K562 (cell line): Measurements from ENCODE around the gene POU1F1. TPM values are rescaled to one million over a fixed set of nuclear protein-coding genes. Genes with fewer than 3 reads are reported as not detected.

ENCODE experiments used
- ATAC-seq: fragments of 200-7000 bp; cut with Tn5 transposase; 3 replicates; pipeline ENCODE4 v1.9.1; 2020; ENCODE audit warnings: moderate library complexity
- BruUV-seq: library from RNA; stranded (reverse); fragments of 400-500 nt; replicated peaks from 2 replicates; lab custom pipeline; 2021; lab: Mats Ljungman, UMichigan
- CTCF ChIA-PET: fragments of 300-600 bp; formaldehyde crosslinking; extraction: SDS; loops from one replicate; lab custom pipeline; 2021; ENCODE audit warnings: low intra/inter-chr PET ratio; lab: Yijun Ruan, JAX
- POLR2A ChIA-PET: fragments of 300-600, 350-650 bp; sonication (Branson Sonifier 250); formaldehyde crosslinking; extraction: SDS; loops from one replicate; lab custom pipeline; 2021; ENCODE audit warnings: antibody characterized with exemption, inconsistent platforms; lab: Yijun Ruan, JAX
- DNase-seq, 4 experiments: peaks; one replicate each; pipeline versions ENCODE4 v3.0.0 to v3.0.0-alpha.2; 2011 to 2018; ENCODE audit warnings: low spot score in 3 of 4, mixed read lengths in 3 of 4; ENCODE audit errors: extremely low read depth in 1 of 4
- FAIRE-seq: peaks from 2 replicates; lab custom pipeline; 2011; peaks lifted over from hg19 to GRCh38; lab: Jason Lieb, UNC
- H2AFZ ChIP-seq: 2 replicates; pipeline ENCODE4 v1.6.0; 2011; ENCODE audit warnings: low read depth, low read length, control low read depth, inconsistent platforms
- H3K27ac ChIP-seq: fragments of 200-600 bp; 3 replicates; pipeline ENCODE4 v1.8.0; 2011; ENCODE audit warnings: low read depth, mild to moderate bottlenecking, control low read depth, inconsistent platforms, low read length, moderate library complexity, mixed read lengths; ENCODE audit errors: extremely low read depth
- H3K27me3 ChIP-seq, 2 experiments: fragments of 300-600 bp in 1 of 2; 2 replicates in 1 of 2; 3 replicates in 1 of 2; pipeline versions ENCODE4 v1.6.0 to v1.8.0; 2011; ENCODE audit warnings: inconsistent platforms in 2 of 2, low read length in 2 of 2, mild to moderate bottlenecking in 1 of 2, mixed read lengths in 1 of 2, moderate library complexity in 1 of 2; ENCODE audit not compliant: control insufficient read depth in 2 of 2, insufficient read depth in 2 of 2
- H3K36me3 ChIP-seq: fragments of 300-600 bp; 3 replicates; pipeline ENCODE4 v1.8.0; 2011; ENCODE audit warnings: mild to moderate bottlenecking, low read length, inconsistent platforms; ENCODE audit not compliant: control insufficient read depth, insufficient read depth
- H3K4me1 ChIP-seq, 2 experiments: fragments of 200-600 bp in 1 of 2; replicated peaks in 1 of 2; 2 replicates in 1 of 2; 3 replicates in 1 of 2; pipeline versions ENCODE4 v1.5.1 to v1.8.0; 2011; ENCODE audit warnings: inconsistent platforms in 2 of 2, low read length in 2 of 2, mild to moderate bottlenecking in 1 of 2, mixed read lengths in 1 of 2, moderate library complexity in 1 of 2; ENCODE audit not compliant: control insufficient read depth in 2 of 2, insufficient read depth in 2 of 2
- H3K4me2 ChIP-seq: 2 replicates; pipeline ENCODE4 v1.6.1; 2011; ENCODE audit warnings: low read length, control low read depth, inconsistent platforms, mixed read lengths; ENCODE audit not compliant: insufficient read depth
- H3K4me3 ChIP-seq: fragments of 200-600 bp; sonication (generic), shearing (Covaris generic); 2 replicates; pipeline ENCODE4 v1.5.1; 2016; ENCODE audit warnings: control low read depth, inconsistent platforms
- H3K79me2 ChIP-seq: fragments of 200-600 bp; 3 replicates; pipeline ENCODE4 v1.8.0; 2011; ENCODE audit warnings: low read length, inconsistent platforms; ENCODE audit not compliant: control insufficient read depth, insufficient read depth
- H3K9ac ChIP-seq, 2 experiments: 2 replicates each; pipeline versions ENCODE4 v1.6.0 to v1.6.1; 2011; ENCODE audit warnings: low read depth in 2 of 2, low read length in 2 of 2, control low read depth in 1 of 2, inconsistent platforms in 1 of 2, mild to moderate bottlenecking in 1 of 2, mixed read lengths in 1 of 2; ENCODE audit not compliant: insufficient read depth in 1 of 2
- H3K9me1 ChIP-seq: one replicate; pipeline ENCODE4 v1.6.0; 2011; ENCODE audit warnings: inconsistent platforms, mild to moderate bottlenecking, low read length, moderate library complexity; ENCODE audit not compliant: control insufficient read depth, insufficient read depth
- H3K9me3 ChIP-seq: replicated peaks from 2 replicates; pipeline ENCODE4 v1.5.1; 2011; ENCODE audit warnings: low read depth, low read length, inconsistent platforms; ENCODE audit not compliant: control insufficient read depth, insufficient read depth
- H4K20me1 ChIP-seq: replicated peaks from 2 replicates; pipeline ENCODE4 v1.6.1; 2011; ENCODE audit warnings: low read length, inconsistent platforms, mixed read lengths; ENCODE audit not compliant: control insufficient read depth, insufficient read depth
- ARID2 ChIP-seq: fragments of 450-650 bp; IDR thresholded peaks from 2 replicates; pipeline ENCODE4 v1.6.1; 2017; ENCODE audit warnings: antibody characterized with exemption, mild to moderate bottlenecking
- DPF2 ChIP-seq: fragments of 450-650 bp; IDR thresholded peaks from 2 replicates; pipeline ENCODE4 v1.6.1; 2016
- FOXM1 ChIP-seq, 2 experiments: fragments of 450-650 bp in 1 of 2; sonication (generic) in 1 of 2; formaldehyde crosslinking in 1 of 2; IDR thresholded peaks; 2 replicates each; pipeline versions ENCODE4 v1.6.1 to v1.9.0; 2017 to 2022; ENCODE audit warnings: low read depth in 2 of 2, mild to moderate bottlenecking in 2 of 2, missing genetic modification reagents in 1 of 2, moderate library complexity in 1 of 2
- KLF10 ChIP-seq: fragments of 250-450 bp; sonication (Bioruptor Pico); IDR thresholded peaks from 2 replicates; pipeline ENCODE4 v1.6.1; 2021; ENCODE audit warnings: matching md5 sums
- PML ChIP-seq: IDR thresholded peaks from 2 replicates; pipeline ENCODE4 v1.6.1; 2012; ENCODE audit warnings: low read length, inconsistent platforms
- RHOXF2B ChIP-seq: fragments of 250-450 bp; sonication (Bioruptor Pico); conservative IDR thresholded peaks from 2 replicates; pipeline ENCODE4 v1.5.1; 2021
- ZC3H4 ChIP-seq: sonication (generic); formaldehyde crosslinking; IDR thresholded peaks from 2 replicates; pipeline ENCODE4 v1.9.0; 2021; ENCODE audit warnings: missing genetic modification reagents, borderline replicate concordance
- ZNF57 ChIP-seq: fragments of 450-650 bp; formaldehyde crosslinking; IDR thresholded peaks from 2 replicates; pipeline ENCODE4 v1.4.0; 2020; ENCODE audit warnings: mild to moderate bottlenecking, moderate library complexity
- WGBS: fragments of 100-300 bp; shearing (Covaris generic); methylation state at CpG from one replicate; pipeline ENCODE4 v1.1.6; 2016; ENCODE audit warnings: low coverage, mixed read lengths; ENCODE audit not compliant: insufficient coverage; ENCODE audit errors: missing lambda C conversion rate; 5-methylcytosine and 5-hydroxymethylcytosine counted together
- in situ Hi-C: fragments of 300-500 bp; cut with MboI; formaldehyde crosslinking; loops from 4 replicates; pipeline ENCODE4 v1.15.0; 2018; ENCODE audit warnings: inconsistent platforms, mixed read lengths
- intact Hi-C: fragments of 100-400 bp; cut with micrococcal nuclease; formaldehyde crosslinking; loops from 2 replicates; pipeline ENCODE4 v1.14.2; 2022
- polyA plus RNA-seq, 8 experiments: library from polyadenylated mRNA; depleted of rRNA in 4 of 8; stranded (reverse) in 5 of 8; unstranded in 3 of 8; fragments of >200 nt; fragmentation: Nextera tagmentation in 2 of 8; fragmentation: Illumina TruSeq in 1 of 8; extraction: Ambion mirVana in 2 of 8; extraction: Trizol in 1 of 8; gene quantifications; 2 replicates each; pipeline versions ENCODE4 v1.2.1 to v1.2.3, GENCODE V29; 2011 to 2014; ENCODE audit warnings: inconsistent platforms in 1 of 8, missing spikeins in 1 of 8
- total RNA-seq, 7 experiments: library from RNA; depleted of rRNA in 6 of 7; stranded (reverse); fragments of >200 nt in 6 of 7; fragmentation: Illumina TruSeq in 2 of 7; extraction: Trizol in 2 of 7; gene quantifications; 2 replicates each; pipeline versions ENCODE4 v1.2.1 to v1.2.3, GENCODE V29; 2011 to 2021; ENCODE audit warnings: low replicate concordance in 1 of 7
- TF ChIP-seq, protein P1 (sequence below): fragments of 250-450 bp; sonication (Bioruptor Pico); IDR thresholded peaks from 2 replicates; pipeline ENCODE4 v1.8.0; 2022; ENCODE audit warnings: moderate library complexity, mild to moderate bottlenecking, inconsistent platforms
- TF ChIP-seq, protein P2 (sequence below): sonication (generic); formaldehyde crosslinking; IDR thresholded peaks from 2 replicates; pipeline ENCODE4 v1.8.1; 2022; ENCODE audit warnings: missing genetic modification reagents

Gene POU1F1
- total and polyA plus RNA-seq, 9 of the 15 experiments (the other 6 are each of a cell fraction or from before 2014, with no cell fraction given) = not detected

DNA sequence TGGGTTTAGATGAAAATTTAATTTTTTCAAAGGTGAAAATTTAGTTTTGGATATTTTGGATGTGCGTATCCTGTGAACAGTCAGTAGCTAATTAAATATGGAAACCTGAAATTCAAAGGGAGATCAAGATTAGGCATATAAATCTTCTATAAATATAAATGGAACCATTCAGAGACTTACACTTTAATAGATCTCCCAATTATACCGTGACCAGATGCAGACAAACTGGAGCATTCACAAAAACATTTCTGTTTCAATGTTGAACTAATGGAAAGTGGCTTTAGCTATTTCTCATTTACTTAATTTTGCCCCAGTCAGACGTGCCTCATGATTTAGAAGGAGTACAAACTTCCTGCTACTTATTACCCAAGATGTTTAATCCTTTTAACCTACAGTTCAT, 29.1 kb upstream of the POU1F1 start:
- no peak for FAIRE-seq
- in situ Hi-C loops (loop anchor here (25.0 kb wide), 1 partner anchor 707 kb away; no protein-coding TSS in a partner anchor), intact Hi-C loops (no loop called here)
- no peaks in the 10 kb centered on the region for H3K36me3 ChIP-seq
- no peak for TF ChIP-seq ZNF57 (CRISPR knock-in tag)
- TF ChIP-seq KLF10 (CRISPR knock-in tag) = no peak
- no peak for TF ChIP-seq DPF2
- TF ChIP-seq RHOXF2B (CRISPR knock-in tag) = no peak
- no peak for TF ChIP-seq FOXM1 (IDR thresholded peaks at IDR 0.05; ENCODE audit: low read depth)
- TF ChIP-seq FOXM1 (CRISPR knock-in tag; IDR thresholded peaks at IDR 0.05; ENCODE audit: low read depth) = no peak
- TF ChIP-seq, protein P1, sequence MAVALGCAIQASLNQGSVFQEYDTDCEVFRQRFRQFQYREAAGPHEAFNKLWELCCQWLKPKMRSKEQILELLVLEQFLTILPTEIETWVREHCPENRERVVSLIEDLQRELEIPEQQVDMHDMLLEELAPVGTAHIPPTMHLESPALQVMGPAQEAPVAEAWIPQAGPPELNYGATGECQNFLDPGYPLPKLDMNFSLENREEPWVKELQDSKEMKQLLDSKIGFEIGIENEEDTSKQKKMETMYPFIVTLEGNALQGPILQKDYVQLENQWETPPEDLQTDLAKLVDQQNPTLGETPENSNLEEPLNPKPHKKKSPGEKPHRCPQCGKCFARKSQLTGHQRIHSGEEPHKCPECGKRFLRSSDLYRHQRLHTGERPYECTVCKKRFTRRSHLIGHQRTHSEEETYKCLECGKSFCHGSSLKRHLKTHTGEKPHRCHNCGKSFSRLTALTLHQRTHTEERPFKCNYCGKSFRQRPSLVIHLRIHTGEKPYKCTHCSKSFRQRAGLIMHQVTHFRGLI (CRISPR knock-in tag) = no peak
- no peak for TF ChIP-seq ZC3H4 (CRISPR knock-in tag)
- no peak for TF ChIP-seq ARID2
- TF ChIP-seq PML = no peak
- TF ChIP-seq, protein P2, sequence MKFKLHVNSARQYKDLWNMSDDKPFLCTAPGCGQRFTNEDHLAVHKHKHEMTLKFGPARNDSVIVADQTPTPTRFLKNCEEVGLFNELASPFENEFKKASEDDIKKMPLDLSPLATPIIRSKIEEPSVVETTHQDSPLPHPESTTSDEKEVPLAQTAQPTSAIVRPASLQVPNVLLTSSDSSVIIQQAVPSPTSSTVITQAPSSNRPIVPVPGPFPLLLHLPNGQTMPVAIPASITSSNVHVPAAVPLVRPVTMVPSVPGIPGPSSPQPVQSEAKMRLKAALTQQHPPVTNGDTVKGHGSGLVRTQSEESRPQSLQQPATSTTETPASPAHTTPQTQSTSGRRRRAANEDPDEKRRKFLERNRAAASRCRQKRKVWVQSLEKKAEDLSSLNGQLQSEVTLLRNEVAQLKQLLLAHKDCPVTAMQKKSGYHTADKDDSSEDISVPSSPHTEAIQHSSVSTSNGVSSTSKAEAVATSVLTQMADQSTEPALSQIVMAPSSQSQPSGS = no peak
- no peaks in the 10 kb centered on the region for H3K27me3 ChIP-seq
- H2AFZ ChIP-seq = no peak overlapping the region
- no peaks in the 10 kb centered on the region for H3K9me3 ChIP-seq
- BruUV-seq = no TSS peak
- DNase-seq = no peak
- H3K4me2 ChIP-seq = no peak overlapping the region
- POLR2A ChIA-PET = no interaction called here
- no peak overlapping the region for H3K27ac ChIP-seq
- no peaks in the 10 kb centered on the region for H3K4me1 ChIP-seq
- no peak for ATAC-seq
- WGBS = 13% methylated on average over 3 of the region's 3 CpGs
- H3K9me1 ChIP-seq = no peaks in the 10 kb centered on the region
- no peak overlapping the region for H3K9ac ChIP-seq
- H3K79me2 ChIP-seq = no peaks in the 10 kb centered on the region
- no peak overlapping the region for H3K4me3 ChIP-seq
- H4K20me1 ChIP-seq = no peaks in the 10 kb centered on the region
- CTCF ChIA-PET = no interaction called here
